Measurements from ENCODE around the gene TSPAN7. TPM values are rescaled to one million over a fixed set of nuclear protein-coding genes. Genes with fewer than 3 reads are reported as not detected.

TSPAN7 gene
- total and polyA plus RNA-seq, 2 experiments from 2014 or later: 12.4 to 17.2 TPM

DNA sequence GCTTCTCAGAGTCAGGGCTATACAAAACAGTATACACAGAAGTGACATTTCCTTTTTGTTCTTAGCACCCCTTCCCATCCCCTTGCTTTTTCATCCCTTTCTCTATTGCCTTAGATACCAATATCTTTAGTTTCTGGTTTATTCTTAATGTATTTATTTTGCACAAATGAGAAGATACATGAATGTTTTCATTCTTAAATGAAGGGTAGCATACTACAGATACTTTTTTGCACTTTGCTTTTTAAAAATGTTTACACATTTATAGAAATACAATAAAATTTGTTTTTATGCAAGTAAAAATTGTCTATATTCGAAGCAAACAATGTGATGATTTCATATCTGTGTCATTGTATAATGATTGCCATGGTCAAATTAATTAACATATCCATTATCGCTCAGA lies 33.1 kb downstream of the TSPAN7 start:
- H3K9me3 ChIP-seq (ENCODE audit: low read depth): no peaks in the 10 kb centered on the region
- H3K36me3 ChIP-seq (replicated peaks; ENCODE audit: insufficient read depth, low read depth): no peaks in the 10 kb centered on the region
- H3K79me2 ChIP-seq: no peaks in the 10 kb centered on the region
- no peak overlapping the region for H2AFZ ChIP-seq
- H3K4me1 ChIP-seq (ENCODE audit: insufficient read depth): no peaks in the 10 kb centered on the region
- H3K4me2 ChIP-seq: no peak overlapping the region
- DNase-seq (ENCODE audit: low spot score): no peak
- H3K9me2 ChIP-seq (replicated peaks; ENCODE audit: insufficient read depth): no peaks in the 10 kb centered on the region
- no peak overlapping the region for H3K27ac ChIP-seq
- H4K20me1 ChIP-seq (ENCODE audit: insufficient read depth, poor library complexity, severe bottlenecking): no peaks in the 10 kb centered on the region
- TF ChIP-seq CTCF (IDR thresholded peaks at IDR 0.05; ENCODE audit: poor library complexity): no peak
- TF ChIP-seq EZH2 (IDR thresholded peaks at IDR 0.05; ENCODE audit: borderline replicate concordance): no peak
- TF ChIP-seq EZH2phosphoT487 (IDR thresholded peaks at IDR 0.05; ENCODE audit: low read depth, severe bottlenecking, unreplicated experiment): no peak
- no peak overlapping the region for H3K4me3 ChIP-seq
- 64% methylated on average over 2 of the region's 2 CpGs for WGBS (ENCODE audit: low lambda C conversion rate, missing lambda C conversion rate)
- no peaks in the 10 kb centered on the region for H3K27me3 ChIP-seq

DNA sequence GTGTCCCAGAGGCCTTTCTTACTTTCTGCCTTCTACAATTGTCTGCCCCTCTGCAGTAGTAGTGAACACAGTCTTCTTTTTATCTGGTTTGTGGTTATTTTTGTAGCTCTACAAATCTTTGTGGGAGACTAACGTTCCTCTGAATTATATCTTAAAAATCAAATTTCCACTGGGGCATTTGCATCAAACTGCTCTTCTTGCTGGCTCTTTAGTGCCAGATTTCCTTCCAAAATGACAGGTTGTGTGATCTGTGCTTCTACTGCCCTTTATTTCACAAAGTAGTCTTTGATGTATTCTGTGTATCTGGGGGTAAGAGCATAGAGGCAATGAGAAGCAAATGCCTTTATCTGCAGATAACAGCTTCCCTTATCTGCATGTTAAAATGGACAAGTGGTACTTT lies 34.5 kb downstream of the TSPAN7 start:
- no peaks in the 10 kb centered on the region for H3K4me1 ChIP-seq (ENCODE audit: insufficient read depth)
- no peak for TF ChIP-seq EZH2 (IDR thresholded peaks at IDR 0.05; ENCODE audit: borderline replicate concordance)
- TF ChIP-seq EZH2phosphoT487 (IDR thresholded peaks at IDR 0.05; ENCODE audit: low read depth, severe bottlenecking, unreplicated experiment): no peak
- TF ChIP-seq CTCF (IDR thresholded peaks at IDR 0.05; ENCODE audit: poor library complexity): no peak
- H3K9me2 ChIP-seq (replicated peaks; ENCODE audit: insufficient read depth): no peaks in the 10 kb centered on the region
- WGBS (ENCODE audit: low lambda C conversion rate, missing lambda C conversion rate): 26% methylated on average over 1 of the region's 1 CpG
- no peaks in the 10 kb centered on the region for H3K79me2 ChIP-seq
- no peak overlapping the region for H2AFZ ChIP-seq
- no peaks in the 10 kb centered on the region for H3K9me3 ChIP-seq (ENCODE audit: low read depth)
- no peak overlapping the region for H3K4me2 ChIP-seq
- H4K20me1 ChIP-seq (ENCODE audit: insufficient read depth, poor library complexity, severe bottlenecking): no peaks in the 10 kb centered on the region
- H3K36me3 ChIP-seq (replicated peaks; ENCODE audit: insufficient read depth, low read depth): no peaks in the 10 kb centered on the region
- no peak for DNase-seq (ENCODE audit: low spot score)
- no peak overlapping the region for H3K4me3 ChIP-seq
- H3K27ac ChIP-seq: no peak overlapping the region
- no peaks in the 10 kb centered on the region for H3K27me3 ChIP-seq

DNA sequence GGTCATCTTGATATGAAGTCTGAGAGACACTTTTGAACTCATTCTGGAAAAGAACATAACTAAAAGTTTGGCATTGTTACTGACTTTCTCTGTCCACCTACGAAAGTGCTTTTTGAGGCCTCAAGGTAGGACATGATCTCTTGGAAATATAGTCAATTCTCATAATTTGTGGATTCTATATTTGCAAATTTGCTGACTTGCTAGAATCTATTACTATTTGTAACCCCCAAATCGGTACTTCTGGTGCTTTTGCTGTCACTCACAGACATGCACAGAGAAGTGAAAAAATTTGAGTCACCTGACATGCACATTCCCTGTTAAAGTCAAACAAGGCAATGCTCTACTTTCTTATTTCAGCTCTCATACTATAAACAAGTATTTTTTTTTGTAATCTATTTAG lies 35.6 kb downstream of the TSPAN7 start:
- no peaks in the 10 kb centered on the region for H3K36me3 ChIP-seq (replicated peaks; ENCODE audit: insufficient read depth, low read depth)
- H3K79me2 ChIP-seq: no peaks in the 10 kb centered on the region
- no peak overlapping the region for H3K4me2 ChIP-seq
- 56% methylated on average over 2 of the region's 2 CpGs for WGBS (ENCODE audit: low lambda C conversion rate, missing lambda C conversion rate)
- no peak overlapping the region for H3K27ac ChIP-seq
- DNase-seq (ENCODE audit: low spot score): no peak
- H3K27me3 ChIP-seq: no peaks in the 10 kb centered on the region
- no peaks in the 10 kb centered on the region for H3K9me3 ChIP-seq (ENCODE audit: low read depth)
- H4K20me1 ChIP-seq (ENCODE audit: insufficient read depth, poor library complexity, severe bottlenecking): no peaks in the 10 kb centered on the region
- H3K9me2 ChIP-seq (replicated peaks; ENCODE audit: insufficient read depth): no peaks in the 10 kb centered on the region
- no peak for TF ChIP-seq EZH2phosphoT487 (IDR thresholded peaks at IDR 0.05; ENCODE audit: low read depth, severe bottlenecking, unreplicated experiment)
- TF ChIP-seq CTCF (IDR thresholded peaks at IDR 0.05; ENCODE audit: poor library complexity): no peak
- no peak for TF ChIP-seq EZH2 (IDR thresholded peaks at IDR 0.05; ENCODE audit: borderline replicate concordance)
- H2AFZ ChIP-seq: no peak overlapping the region
- H3K4me3 ChIP-seq: no peak overlapping the region
- H3K4me1 ChIP-seq (ENCODE audit: insufficient read depth): no peaks in the 10 kb centered on the region
